PC-3 (cell line): ENCODE results near the gene NLRP6. TPM values are rescaled to one million over a fixed set of nuclear protein-coding genes. Genes with fewer than 3 reads are reported as not detected.

Experiments used
- ATAC-seq: fragments of 200-7000 bp; cut with Tn5 transposase; 2 replicates; pipeline ENCODE4 v1.9.1; 2020; ENCODE audit warnings: mild to moderate bottlenecking, moderate library complexity
- BruUV-seq: library from RNA; stranded (reverse); fragments of 400-500 nt; replicated peaks from 2 replicates; lab custom pipeline; 2021; lab: Mats Ljungman, UMichigan
- CTCF ChIA-PET: fragments of 300-600 bp; sonication (Branson Sonifier 250); formaldehyde crosslinking; loops from one replicate; lab custom pipeline; 2022; ENCODE audit warnings: antibody characterized with exemption; lab: Charles Lee
- POLR2A ChIA-PET: fragments of 300-600 bp; sonication (Branson Sonifier 250); formaldehyde crosslinking; loops from one replicate; lab custom pipeline; 2022; ENCODE audit warnings: antibody characterized with exemption; ENCODE audit not compliant: unreplicated experiment; lab: Charles Lee
- DNase-seq: peaks from one replicate; pipeline ENCODE4 v3.0.0-alpha.2; 2015
- H2AFZ ChIP-seq: fragments of 300-600 bp; sonication (generic); 2 replicates; pipeline ENCODE4 v1.6.0; 2016; ENCODE audit warnings: antibody characterized with exemption, low read length
- H3F3A ChIP-seq: fragments of 300-600 bp; sonication (generic); one replicate; pipeline ENCODE4 v1.6.0; 2017; ENCODE audit warnings: antibody characterized with exemption, low read length, control low read depth, mild to moderate bottlenecking; ENCODE audit not compliant: unreplicated experiment
- H3K27ac ChIP-seq: fragments of 300-600 bp; sonication (generic); 2 replicates; pipeline ENCODE4 v1.5.1; 2016; ENCODE audit warnings: mild to moderate bottlenecking, low read length
- H3K27me3 ChIP-seq: fragments of 300-600 bp; sonication (generic); 2 replicates; pipeline ENCODE4 v1.6.1; 2016; ENCODE audit warnings: low read length, mixed read lengths
- H3K36me3 ChIP-seq: fragments of 300-600 bp; sonication (generic); 2 replicates; pipeline ENCODE4 v1.6.1; 2016; ENCODE audit warnings: low read depth, mixed run types, low read length, mixed read lengths
- H3K4me1 ChIP-seq: fragments of 300-600 bp; sonication (generic); 2 replicates; pipeline ENCODE4 v1.5.1; 2016; ENCODE audit warnings: low read length; ENCODE audit not compliant: insufficient read depth
- H3K4me2 ChIP-seq: fragments of 300-600 bp; sonication (generic); 2 replicates; pipeline ENCODE4 v1.6.0; 2016; ENCODE audit warnings: low read length
- H3K4me3 ChIP-seq: fragments of 300-600 bp; sonication (generic); 2 replicates; pipeline ENCODE4 v1.5.1; 2016; ENCODE audit warnings: mild to moderate bottlenecking, low read length, mixed read lengths
- H3K79me2 ChIP-seq: fragments of 300-600 bp; sonication (generic); 2 replicates; pipeline ENCODE4 v1.6.1; 2017; ENCODE audit warnings: low read length, mixed read lengths
- H3K9ac ChIP-seq: fragments of 300-600 bp; sonication (generic); 2 replicates; pipeline ENCODE4 v1.6.0; 2016; ENCODE audit warnings: mild to moderate bottlenecking, low read length
- H3K9me2 ChIP-seq: fragments of 300-600 bp; sonication (generic); replicated peaks from 2 replicates; pipeline ENCODE4 v1.6.1; 2016; ENCODE audit warnings: mixed run types, low read length, mixed read lengths
- H3K9me3 ChIP-seq: fragments of 300-600 bp; sonication (generic); 2 replicates; pipeline ENCODE4 v1.6.1; 2016; ENCODE audit warnings: low read length, mixed read lengths
- H4K20me1 ChIP-seq: fragments of 300-600 bp; sonication (generic); 2 replicates; pipeline ENCODE4 v1.6.1; 2016; ENCODE audit warnings: low read length, mixed read lengths
- EZH2 ChIP-seq: fragments of 300-600 bp; sonication (generic); IDR thresholded peaks from one replicate; pipeline ENCODE4 v1.6.1; 2017; ENCODE audit warnings: antibody characterized with exemption, mild to moderate bottlenecking, low read length; ENCODE audit not compliant: unreplicated experiment
- EZH2phosphoT487 ChIP-seq: fragments of 300-600 bp; sonication (generic); IDR thresholded peaks from 2 replicates; pipeline ENCODE4 v1.6.1; 2018; ENCODE audit warnings: mild to moderate bottlenecking, antibody characterized with exemption, low read length, borderline replicate concordance
- intact Hi-C: fragments of 100-400 bp; cut with micrococcal nuclease; formaldehyde crosslinking; loops from 2 replicates; pipeline ENCODE4 v1.9.0; 2023
- total RNA-seq: library from RNA; depleted of rRNA; stranded (reverse); fragments of >200 nt; gene quantifications from 2 replicates; pipeline ENCODE4 v1.2.3, GENCODE V29; 2014
- TF ChIP-seq, protein P1 (sequence below): fragments of 300-600 bp; sonication (generic); conservative IDR thresholded peaks from 2 replicates; pipeline ENCODE4 v1.5.1; 2017; ENCODE audit warnings: antibody characterized with exemption, low read depth, mild to moderate bottlenecking, low read length

The NLRP6 gene
- total RNA-seq, 1 experiment from 2014 or later: not detected

DNA sequence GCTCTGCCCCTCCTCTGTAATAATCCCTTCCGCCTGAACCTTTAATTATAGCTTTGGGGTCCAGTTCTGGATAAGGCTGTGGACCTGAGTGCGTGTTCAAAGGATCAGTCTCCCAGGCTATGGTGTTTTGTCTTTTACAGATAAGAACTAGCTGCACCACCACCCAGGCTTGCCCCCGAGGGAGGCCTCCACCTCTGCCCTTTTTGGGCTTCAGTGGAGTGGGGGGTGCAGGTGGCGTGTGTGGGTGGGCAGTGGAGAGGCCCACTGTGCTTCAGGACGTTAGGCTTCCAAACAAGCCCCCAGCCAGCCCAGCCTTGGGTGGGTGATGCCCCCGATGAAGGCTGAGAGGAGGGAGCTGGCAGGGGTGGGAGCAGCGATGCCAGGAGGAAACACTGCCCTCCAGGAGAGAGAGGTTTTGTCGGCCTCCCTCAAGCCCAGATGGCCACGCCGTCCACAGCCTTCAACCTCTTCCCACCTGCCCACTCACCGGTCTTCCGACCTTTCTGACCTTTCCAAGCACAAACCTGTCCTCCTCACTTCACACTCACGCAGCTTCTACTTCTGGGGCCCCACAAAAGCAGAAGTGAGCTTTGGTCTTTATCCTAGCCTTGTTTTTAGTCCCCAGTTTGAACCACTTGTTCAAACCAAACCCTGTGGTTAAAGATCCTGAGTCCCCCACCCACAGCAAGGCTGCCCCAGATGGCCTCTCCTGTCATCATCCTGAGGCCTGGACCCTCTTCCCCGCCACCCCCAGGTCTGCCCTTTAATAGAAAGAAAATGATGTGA is 21.1 kb upstream of the NLRP6 start:
- Histone ChIP-seq H3K79me2 (no peaks in the 10 kb centered on the region), H4K20me1 (no peaks in the 10 kb centered on the region), H3K4me2 (no peak overlapping the region), H3K36me3 (peaks cover 11% of the 10 kb centered on the region; the same call in 1 of the 2 replicates), H3K9me3 (no peaks in the 10 kb centered on the region), H3K4me3 (no peak overlapping the region), H3F3A (no peaks in the 10 kb centered on the region), H2AFZ (no peak overlapping the region), H3K9me2 (no peaks in the 10 kb centered on the region), H3K27me3 (no peaks in the 10 kb centered on the region), H3K9ac (no peak overlapping the region), H3K27ac (no peak overlapping the region), H3K4me1 (no peaks in the 10 kb centered on the region)
- ATAC-seq: no peak
- ChIA-PET POLR2A (no interaction called here), CTCF (no interaction called here)
- BruUV-seq: no TSS peak
- intact Hi-C loops: no loop called here
- DNase-seq: no peak
- TF ChIP-seq, protein P1, sequence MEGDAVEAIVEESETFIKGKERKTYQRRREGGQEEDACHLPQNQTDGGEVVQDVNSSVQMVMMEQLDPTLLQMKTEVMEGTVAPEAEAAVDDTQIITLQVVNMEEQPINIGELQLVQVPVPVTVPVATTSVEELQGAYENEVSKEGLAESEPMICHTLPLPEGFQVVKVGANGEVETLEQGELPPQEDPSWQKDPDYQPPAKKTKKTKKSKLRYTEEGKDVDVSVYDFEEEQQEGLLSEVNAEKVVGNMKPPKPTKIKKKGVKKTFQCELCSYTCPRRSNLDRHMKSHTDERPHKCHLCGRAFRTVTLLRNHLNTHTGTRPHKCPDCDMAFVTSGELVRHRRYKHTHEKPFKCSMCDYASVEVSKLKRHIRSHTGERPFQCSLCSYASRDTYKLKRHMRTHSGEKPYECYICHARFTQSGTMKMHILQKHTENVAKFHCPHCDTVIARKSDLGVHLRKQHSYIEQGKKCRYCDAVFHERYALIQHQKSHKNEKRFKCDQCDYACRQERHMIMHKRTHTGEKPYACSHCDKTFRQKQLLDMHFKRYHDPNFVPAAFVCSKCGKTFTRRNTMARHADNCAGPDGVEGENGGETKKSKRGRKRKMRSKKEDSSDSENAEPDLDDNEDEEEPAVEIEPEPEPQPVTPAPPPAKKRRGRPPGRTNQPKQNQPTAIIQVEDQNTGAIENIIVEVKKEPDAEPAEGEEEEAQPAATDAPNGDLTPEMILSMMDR: no peak
- TF ChIP-seq EZH2phosphoT487 (no peak), EZH2 (no peak)

GRCh38 chr11:257766-258493 is 20.3 kb upstream of the NLRP6 start:
- ChIA-PET CTCF (interaction anchor here (0.6 kb wide), 1 partner anchor 57 kb away, joined by 3 read pairs; no protein-coding TSS in a partner anchor), POLR2A (no interaction called here)
- H3F3A ChIP-seq: no peaks in the 10 kb centered on the region
- DNase-seq (peak; percentile 12), ATAC-seq (peak; percentile 54; the same call in 1 of the 2 replicates)
- intact Hi-C loops: no loop called here
- TF ChIP-seq EZH2: no peak
- TF ChIP-seq, protein P1: peak; percentile 51
- H4K20me1 ChIP-seq: no peaks in the 10 kb centered on the region
- no peak overlapping the region for H3K9ac ChIP-seq
- BruUV-seq: no TSS peak
- no peak overlapping the region for H3K4me2 ChIP-seq
- no peak overlapping the region for H3K27ac ChIP-seq
- peaks cover 4% of the 10 kb centered on the region; the same call in 1 of the 2 replicates for H3K36me3 ChIP-seq
- H3K27me3 ChIP-seq: no peaks in the 10 kb centered on the region
- H3K9me2 ChIP-seq: no peaks in the 10 kb centered on the region
- H3K9me3 ChIP-seq: no peaks in the 10 kb centered on the region
- H3K4me3 ChIP-seq: no peak overlapping the region
- H3K4me1 ChIP-seq: no peaks in the 10 kb centered on the region
- H2AFZ ChIP-seq: no peak overlapping the region
- H3K79me2 ChIP-seq: no peaks in the 10 kb centered on the region
